ENCODE data around the gene MLLT6. TPM values are rescaled to one million over a fixed set of nuclear protein-coding genes. Genes with fewer than 3 reads are reported as not detected.
A peak's percentile ranks its signal among the peaks of the same experiment; 100 is the strongest.

Gene MLLT6
- total and polyA plus RNA-seq, 2 of the 13 experiments (the other 11 are each of a cell fraction or from before 2014, with no cell fraction given), result 50.7 to 69.5 TPM

DNA sequence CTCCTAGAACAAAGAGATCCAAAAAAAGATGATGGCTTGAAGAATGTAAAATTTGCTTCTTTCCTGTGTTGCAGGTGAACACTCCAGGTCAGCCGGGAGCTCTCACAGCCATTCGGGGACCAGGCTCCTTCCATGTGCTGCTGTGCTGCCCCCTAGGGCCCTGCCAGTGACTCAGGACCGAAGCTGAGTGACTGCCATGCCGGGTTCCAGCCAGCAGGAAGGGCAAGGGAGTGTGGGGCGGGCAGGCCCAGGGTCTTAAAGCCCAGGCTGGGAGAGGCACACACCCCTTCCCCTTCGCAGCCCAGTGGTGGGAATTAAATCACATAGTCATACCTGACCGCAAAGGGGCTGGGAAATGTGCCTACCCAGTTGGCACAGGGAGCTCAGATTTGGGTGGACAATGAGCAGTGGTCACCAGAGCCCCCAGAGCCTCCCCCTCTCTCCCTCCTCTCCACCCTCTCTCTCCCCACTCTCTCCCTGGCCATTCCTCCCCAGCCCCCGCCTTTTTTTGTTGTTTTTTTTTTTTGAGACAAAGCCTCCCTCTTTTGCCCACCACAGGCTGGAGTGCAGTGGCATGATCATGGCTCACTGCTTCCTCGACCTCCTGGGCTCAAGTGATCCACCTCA is 41.8 kb upstream of the MLLT6 start (continued):
- TF ChIP-seq, protein P1, sequence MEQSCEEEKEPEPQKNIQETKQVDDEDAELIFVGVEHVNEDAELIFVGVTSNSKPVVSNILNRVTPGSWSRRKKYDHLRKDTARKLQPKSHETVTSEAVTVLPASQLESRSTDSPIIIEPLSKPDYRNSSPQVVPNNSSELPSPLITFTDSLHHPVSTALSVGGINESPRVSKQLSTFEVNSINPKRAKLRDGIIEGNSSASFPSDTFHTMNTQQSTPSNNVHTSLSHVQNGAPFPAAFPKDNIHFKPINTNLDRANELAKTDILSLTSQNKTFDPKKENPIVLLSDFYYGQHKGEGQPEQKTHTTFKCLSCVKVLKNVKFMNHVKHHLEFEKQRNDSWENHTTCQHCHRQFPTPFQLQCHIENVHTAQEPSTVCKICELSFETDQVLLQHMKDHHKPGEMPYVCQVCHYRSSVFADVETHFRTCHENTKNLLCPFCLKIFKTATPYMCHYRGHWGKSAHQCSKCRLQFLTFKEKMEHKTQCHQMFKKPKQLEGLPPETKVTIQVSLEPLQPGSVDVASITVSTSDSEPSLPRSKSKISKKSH (CRISPR knock-in tag; IDR thresholded peaks at IDR 0.05; ENCODE audit: borderline replicate concordance), result peak; percentile 78
- TF ChIP-seq ZNF713 (CRISPR knock-in tag; IDR thresholded peaks at IDR 0.05) (no peak), MIER2 (CRISPR knock-in tag; IDR thresholded peaks at IDR 0.05) (peak; percentile 79), RELA (CRISPR knock-in tag; IDR thresholded peaks at IDR 0.05) (0 out of 2 replicates have a peak, but pooled peaks have one; percentile 23), ZNF207 (IDR thresholded peaks at IDR 0.05; ENCODE audit: borderline replicate concordance) (no peak), ZSCAN29 (CRISPR knock-in tag; conservative IDR thresholded peaks at IDR 0.05) (0 out of 2 replicates have a peak, but pooled peaks have one; percentile 55), HDAC1 (CRISPR knock-in tag; IDR thresholded peaks at IDR 0.05) (peak; percentile 60), NFKBIZ (CRISPR knock-in tag; IDR thresholded peaks at IDR 0.05) (peak; percentile 77; the same call in 1 of the 2 replicates), ZBTB7A (CRISPR knock-in tag; IDR thresholded peaks at IDR 0.05) (peak; percentile 93), ZNF572 (CRISPR knock-in tag; IDR thresholded peaks at IDR 0.05) (0 out of 2 replicates have a peak, but pooled peaks have one; percentile 52), TBX2 (CRISPR knock-in tag; IDR thresholded peaks at IDR 0.05; ENCODE audit: borderline replicate concordance) (peak; percentile 83; the same call in 1 of the 2 replicates), PCBP1 (IDR thresholded peaks at IDR 0.05; ENCODE audit: borderline replicate concordance, low read depth, low read length) (peak; percentile 71; the same call in 1 of the 2 replicates), ZNF619 (CRISPR knock-in tag; IDR thresholded peaks at IDR 0.05) (peak; percentile 93), DNMT1 (CRISPR knock-in tag; IDR thresholded peaks at IDR 0.05) (peak; percentile 60; the same call in 1 of the 2 replicates), ZSCAN21 (CRISPR knock-in tag; IDR thresholded peaks at IDR 0.05; ENCODE audit: borderline replicate concordance) (peak; percentile 82; the same call in 1 of the 2 replicates), ZNF263 (CRISPR knock-in tag; IDR thresholded peaks at IDR 0.05) (peak; percentile 74), ZNF44 (CRISPR knock-in tag; IDR thresholded peaks at IDR 0.05) (peak; percentile 84; the same call in 1 of the 2 replicates), HNRNPUL1 (IDR thresholded peaks at IDR 0.05; ENCODE audit: low read depth, low read length) (no peak), NCOA2 (CRISPR knock-in tag; IDR thresholded peaks at IDR 0.05) (peak; percentile 58; the same call in 1 of the 2 replicates), ZNF24 (IDR thresholded peaks at IDR 0.05) (peak; percentile 65; the same call in 1 of the 2 replicates)
- TF ChIP-seq, protein P2, sequence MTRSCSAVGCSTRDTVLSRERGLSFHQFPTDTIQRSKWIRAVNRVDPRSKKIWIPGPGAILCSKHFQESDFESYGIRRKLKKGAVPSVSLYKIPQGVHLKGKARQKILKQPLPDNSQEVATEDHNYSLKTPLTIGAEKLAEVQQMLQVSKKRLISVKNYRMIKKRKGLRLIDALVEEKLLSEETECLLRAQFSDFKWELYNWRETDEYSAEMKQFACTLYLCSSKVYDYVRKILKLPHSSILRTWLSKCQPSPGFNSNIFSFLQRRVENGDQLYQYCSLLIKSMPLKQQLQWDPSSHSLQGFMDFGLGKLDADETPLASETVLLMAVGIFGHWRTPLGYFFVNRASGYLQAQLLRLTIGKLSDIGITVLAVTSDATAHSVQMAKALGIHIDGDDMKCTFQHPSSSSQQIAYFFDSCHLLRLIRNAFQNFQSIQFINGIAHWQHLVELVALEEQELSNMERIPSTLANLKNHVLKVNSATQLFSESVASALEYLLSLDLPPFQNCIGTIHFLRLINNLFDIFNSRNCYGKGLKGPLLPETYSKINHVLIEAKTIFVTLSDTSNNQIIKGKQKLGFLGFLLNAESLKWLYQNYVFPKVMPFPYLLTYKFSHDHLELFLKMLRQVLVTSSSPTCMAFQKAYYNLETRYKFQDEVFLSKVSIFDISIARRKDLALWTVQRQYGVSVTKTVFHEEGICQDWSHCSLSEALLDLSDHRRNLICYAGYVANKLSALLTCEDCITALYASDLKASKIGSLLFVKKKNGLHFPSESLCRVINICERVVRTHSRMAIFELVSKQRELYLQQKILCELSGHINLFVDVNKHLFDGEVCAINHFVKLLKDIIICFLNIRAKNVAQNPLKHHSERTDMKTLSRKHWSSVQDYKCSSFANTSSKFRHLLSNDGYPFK (CRISPR knock-in tag; IDR thresholded peaks at IDR 0.05; ENCODE audit: borderline replicate concordance), result peak; percentile 47; the same call in 1 of the 2 replicates
- TF ChIP-seq, protein P3, sequence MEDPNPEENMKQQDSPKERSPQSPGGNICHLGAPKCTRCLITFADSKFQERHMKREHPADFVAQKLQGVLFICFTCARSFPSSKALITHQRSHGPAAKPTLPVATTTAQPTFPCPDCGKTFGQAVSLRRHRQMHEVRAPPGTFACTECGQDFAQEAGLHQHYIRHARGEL (CRISPR knock-in tag; IDR thresholded peaks at IDR 0.05), result 0 out of 2 replicates have a peak, but pooled peaks have one; percentile 75
- TF ChIP-seq, protein P4, sequence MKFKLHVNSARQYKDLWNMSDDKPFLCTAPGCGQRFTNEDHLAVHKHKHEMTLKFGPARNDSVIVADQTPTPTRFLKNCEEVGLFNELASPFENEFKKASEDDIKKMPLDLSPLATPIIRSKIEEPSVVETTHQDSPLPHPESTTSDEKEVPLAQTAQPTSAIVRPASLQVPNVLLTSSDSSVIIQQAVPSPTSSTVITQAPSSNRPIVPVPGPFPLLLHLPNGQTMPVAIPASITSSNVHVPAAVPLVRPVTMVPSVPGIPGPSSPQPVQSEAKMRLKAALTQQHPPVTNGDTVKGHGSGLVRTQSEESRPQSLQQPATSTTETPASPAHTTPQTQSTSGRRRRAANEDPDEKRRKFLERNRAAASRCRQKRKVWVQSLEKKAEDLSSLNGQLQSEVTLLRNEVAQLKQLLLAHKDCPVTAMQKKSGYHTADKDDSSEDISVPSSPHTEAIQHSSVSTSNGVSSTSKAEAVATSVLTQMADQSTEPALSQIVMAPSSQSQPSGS (CRISPR knock-in tag; IDR thresholded peaks at IDR 0.05), result peak; percentile 84

Data from HepG2 (cell line).